ENCODE data around the gene GYS1.

GRCh38 chr19:48955308-48955958, 37.7 kb downstream of the GYS1 start:
- TF ChIP-seq, protein P1, sequence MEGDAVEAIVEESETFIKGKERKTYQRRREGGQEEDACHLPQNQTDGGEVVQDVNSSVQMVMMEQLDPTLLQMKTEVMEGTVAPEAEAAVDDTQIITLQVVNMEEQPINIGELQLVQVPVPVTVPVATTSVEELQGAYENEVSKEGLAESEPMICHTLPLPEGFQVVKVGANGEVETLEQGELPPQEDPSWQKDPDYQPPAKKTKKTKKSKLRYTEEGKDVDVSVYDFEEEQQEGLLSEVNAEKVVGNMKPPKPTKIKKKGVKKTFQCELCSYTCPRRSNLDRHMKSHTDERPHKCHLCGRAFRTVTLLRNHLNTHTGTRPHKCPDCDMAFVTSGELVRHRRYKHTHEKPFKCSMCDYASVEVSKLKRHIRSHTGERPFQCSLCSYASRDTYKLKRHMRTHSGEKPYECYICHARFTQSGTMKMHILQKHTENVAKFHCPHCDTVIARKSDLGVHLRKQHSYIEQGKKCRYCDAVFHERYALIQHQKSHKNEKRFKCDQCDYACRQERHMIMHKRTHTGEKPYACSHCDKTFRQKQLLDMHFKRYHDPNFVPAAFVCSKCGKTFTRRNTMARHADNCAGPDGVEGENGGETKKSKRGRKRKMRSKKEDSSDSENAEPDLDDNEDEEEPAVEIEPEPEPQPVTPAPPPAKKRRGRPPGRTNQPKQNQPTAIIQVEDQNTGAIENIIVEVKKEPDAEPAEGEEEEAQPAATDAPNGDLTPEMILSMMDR (IDR thresholded peaks at IDR 0.05 in 2 of 3, conservative IDR thresholded peaks at IDR 0.05 in 1 of 3; ENCODE audit: control insufficient read depth in 2 of 3, extremely low read depth in 1 of 3, insufficient read depth in 1 of 3, low read depth in 3 of 3, low read length in 3 of 3), result no peak
- no peak for TF ChIP-seq POLR2AphosphoS5 (IDR thresholded peaks at IDR 0.05; ENCODE audit: low read length)
- no peak for TF ChIP-seq EZH2 (IDR thresholded peaks at IDR 0.05; ENCODE audit: borderline replicate concordance, control insufficient read depth, low read depth, low read length)
- no peak for TF ChIP-seq ZNF217 (IDR thresholded peaks at IDR 0.05)
- no peak for TF ChIP-seq ZSCAN29 (IDR thresholded peaks at IDR 0.05)
- no peak for TF ChIP-seq HDAC6 (IDR thresholded peaks at IDR 0.05; ENCODE audit: unreplicated experiment)
- TF ChIP-seq CBX3 (IDR thresholded peaks at IDR 0.05; ENCODE audit: borderline replicate concordance, low read depth), result no peak
- no peak for TF ChIP-seq BCL11A (IDR thresholded peaks at IDR 0.05; ENCODE audit: low read depth, low read length)
- TF ChIP-seq, protein P2, sequence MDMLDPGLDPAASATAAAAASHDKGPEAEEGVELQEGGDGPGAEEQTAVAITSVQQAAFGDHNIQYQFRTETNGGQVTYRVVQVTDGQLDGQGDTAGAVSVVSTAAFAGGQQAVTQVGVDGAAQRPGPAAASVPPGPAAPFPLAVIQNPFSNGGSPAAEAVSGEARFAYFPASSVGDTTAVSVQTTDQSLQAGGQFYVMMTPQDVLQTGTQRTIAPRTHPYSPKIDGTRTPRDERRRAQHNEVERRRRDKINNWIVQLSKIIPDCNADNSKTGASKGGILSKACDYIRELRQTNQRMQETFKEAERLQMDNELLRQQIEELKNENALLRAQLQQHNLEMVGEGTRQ (IDR thresholded peaks at IDR 0.05; ENCODE audit: borderline replicate concordance, low read depth, low read length), result no peak
- TF ChIP-seq NRF1 (conservative IDR thresholded peaks at IDR 0.05; ENCODE audit: low read depth, low read length), result no peak

All from GM12878 (cell line).